ENCODE measurements around the gene LYZL1.
"Not testable (repeated sequence)": the region's sequence is repeated elsewhere in the genome, so short reads cannot be mapped to it uniquely, and the experiment has no call there.

Gene LYZL1

DNA sequence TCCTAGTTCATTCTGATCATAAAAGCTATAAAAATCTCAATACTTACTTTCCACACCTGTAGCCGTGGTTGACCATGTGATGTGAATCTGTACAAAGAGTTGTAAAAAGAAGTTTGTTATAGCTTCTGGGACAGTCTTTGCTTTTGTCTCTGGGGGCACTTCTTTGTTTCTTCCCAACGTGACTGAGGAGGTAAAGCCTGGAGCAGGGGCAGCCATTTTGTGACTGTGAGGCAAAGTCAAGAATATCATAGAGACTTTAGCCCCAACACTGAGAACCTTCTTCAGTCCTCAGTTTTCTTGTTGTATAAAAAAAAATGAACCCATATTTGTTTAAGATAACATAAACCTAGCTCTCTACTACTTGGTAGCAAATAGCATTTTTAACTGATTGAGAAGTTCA lies 29.4 kb upstream of the LYZL1 start:
- DNase-seq (ENCODE audit: extremely low read depth in 1 of 2, low read depth in 1 of 2), result no peak

DNA sequence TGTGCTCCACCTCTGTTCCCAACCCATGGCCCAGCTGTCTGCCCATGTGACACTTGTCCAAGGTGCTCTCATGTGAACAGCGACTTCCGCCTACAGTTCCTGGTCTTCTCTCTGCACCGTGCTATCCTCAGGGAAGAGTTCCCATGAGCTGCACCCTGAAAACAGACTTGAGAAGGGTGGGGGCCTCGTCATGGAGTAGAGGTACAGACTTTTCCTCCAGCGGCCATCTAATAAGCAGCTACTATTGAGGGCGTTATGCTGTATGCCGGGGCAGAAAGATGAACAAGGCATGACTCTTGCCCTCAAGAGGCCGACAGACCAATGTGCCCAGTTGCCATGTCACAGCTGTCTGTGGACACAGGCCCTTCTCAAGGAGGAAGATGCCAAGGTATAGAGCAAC lies 25.4 kb upstream of the LYZL1 start:
- DNase-seq (ENCODE audit: extremely low read depth in 1 of 2, low read depth in 1 of 2), result no peak

DNA sequence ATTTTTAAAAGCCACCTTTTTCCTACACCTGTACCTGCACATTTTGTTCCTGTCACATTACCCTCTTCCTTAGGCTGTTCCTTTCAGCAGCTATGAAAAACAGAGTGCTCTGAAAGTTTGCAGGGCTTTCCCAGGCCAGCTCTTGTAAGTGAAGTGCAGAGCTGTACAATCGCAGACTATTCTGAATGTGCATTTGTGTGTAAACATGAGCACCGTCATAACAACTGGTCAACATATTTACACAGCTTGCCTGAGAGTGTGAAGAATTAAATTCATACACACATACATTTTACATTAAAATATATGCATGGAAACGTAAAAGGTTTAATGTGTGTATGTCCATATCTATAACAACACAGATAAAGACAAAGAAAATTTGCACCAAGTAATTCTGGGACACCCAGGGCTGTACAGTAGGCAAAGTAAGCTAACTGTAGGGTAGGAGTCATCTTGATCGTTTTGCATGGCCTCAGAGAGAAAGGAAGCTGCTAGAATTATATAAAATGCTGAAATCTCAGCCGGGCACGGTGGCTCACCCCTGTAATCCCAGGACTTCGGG lies 23.6 kb upstream of the LYZL1 start:
- DNase-seq (ENCODE audit: extremely low read depth in 1 of 2, low read depth in 1 of 2), result no peak

DNA sequence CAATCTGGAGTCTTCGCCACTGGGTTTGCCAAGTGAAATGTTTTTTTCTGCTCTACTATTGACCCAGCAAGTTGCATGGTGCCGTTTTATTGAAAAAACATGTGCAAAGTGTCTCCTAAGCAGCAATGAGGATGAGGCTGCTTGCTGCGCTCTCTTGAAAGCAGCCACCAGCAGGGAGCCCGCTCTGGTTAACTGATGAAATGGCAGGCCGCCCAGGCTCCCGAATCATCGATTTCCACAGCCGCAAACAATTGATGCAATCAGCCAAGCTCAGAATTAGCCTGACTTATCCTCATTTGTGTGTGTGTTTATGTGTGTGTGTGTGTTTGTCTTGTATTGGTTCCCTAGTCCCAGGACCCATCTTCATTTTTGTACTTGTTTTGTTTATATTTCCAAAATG lies 22.2 kb upstream of the LYZL1 start:
- no peak for DNase-seq (ENCODE audit: extremely low read depth in 1 of 2, low read depth in 1 of 2)

DNA sequence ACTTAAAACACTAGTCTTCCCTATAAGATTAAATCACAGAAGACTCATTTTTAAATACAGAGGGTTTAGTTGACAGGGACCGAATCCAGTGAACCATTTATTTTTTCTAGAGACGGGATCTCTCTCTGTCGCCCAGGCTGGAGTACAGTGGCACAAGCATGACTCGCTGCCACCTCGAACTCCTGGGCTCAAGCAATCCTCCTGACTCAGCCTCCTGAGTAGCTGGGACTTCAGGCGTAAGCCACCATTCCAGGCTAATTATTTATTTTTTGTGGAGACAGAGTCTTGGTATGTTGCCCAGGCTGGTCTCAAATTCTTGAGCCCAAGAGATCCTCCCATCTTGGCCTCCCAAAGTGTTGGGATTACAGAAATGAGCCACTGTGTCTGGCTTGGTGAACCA lies 20.9 kb upstream of the LYZL1 start:
- no peak for DNase-seq (ENCODE audit: extremely low read depth in 1 of 2, low read depth in 1 of 2)

DNA sequence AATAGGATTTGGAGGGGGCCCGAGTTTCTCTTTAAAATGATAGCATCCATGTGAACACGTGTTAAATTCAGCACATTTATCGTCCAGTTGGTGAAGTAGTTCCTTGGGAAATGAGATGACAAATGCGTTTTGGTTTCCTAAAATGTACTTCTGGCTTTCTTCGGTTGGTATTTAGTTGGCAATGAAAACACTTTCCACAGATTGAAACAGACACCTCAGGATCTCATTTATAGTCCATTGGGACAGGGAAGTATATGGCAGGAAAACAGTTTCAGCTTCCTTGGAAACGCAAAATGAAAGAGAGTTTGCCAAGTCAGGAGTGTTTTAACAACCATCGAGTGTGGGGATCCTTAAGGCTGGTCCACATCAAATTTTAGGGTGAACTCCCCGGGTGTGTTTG lies 19.4 kb upstream of the LYZL1 start:
- no peak for DNase-seq (ENCODE audit: extremely low read depth in 1 of 2, low read depth in 1 of 2)

DNA sequence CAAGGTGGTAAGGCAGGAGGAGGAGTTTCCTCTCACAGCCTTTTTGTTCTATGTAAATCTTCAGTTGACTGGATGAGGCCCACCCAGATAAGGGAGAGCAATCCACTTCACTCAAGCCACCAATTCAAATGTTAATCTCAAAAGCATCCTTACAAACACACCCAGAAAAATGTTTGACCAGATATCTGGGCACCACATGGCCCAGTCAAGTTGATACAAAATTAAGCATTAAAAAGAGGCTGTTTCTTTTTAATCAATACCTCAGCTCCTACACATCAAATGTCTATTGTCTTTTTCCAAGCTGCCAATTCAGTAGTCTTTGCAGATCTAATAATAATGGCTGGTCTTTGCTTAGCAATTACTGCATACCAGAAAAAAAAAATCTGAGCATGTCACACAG lies 18.0 kb upstream of the LYZL1 start:
- DNase-seq (ENCODE audit: extremely low read depth in 1 of 2, low read depth in 1 of 2), result no peak

DNA sequence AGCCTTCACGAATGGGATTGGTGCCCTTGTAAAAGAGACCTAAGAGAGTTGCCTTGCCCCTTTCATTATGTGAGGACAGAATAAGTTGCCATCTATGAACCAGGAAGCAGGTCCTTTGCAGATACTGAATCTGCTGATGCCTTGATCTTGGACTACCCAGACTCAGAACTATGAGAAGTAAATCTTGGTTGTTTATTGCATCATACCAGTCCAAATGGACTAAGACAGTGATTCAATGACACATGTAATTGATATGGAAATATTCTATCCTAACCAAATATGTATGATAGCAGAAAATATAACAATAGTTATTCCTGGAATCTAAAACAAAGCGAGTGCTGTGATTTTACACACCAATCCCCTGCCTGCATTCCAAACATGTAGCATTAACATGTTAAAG lies 17.0 kb upstream of the LYZL1 start:
- no peak for DNase-seq (ENCODE audit: extremely low read depth in 1 of 2, low read depth in 1 of 2)

DNA sequence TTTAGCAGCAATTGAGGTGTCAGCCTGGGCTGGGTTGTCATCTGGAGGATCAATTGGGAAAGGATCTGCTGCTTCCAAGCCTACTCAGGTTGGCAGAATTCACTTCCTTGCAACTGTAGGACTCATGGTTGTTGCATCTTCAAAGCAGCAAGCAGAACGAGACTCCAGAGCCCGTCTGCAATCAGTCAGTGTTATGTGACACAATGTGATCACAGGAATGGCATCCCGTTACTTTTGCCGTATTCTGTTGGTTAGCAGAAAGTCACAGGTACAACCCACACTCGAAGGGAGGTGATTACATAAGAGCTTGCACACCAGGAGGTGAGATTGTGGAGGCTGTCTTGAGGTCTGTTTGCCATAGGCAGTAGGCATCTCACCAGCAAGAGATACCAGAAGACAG lies 15.4 kb upstream of the LYZL1 start:
- no peak for DNase-seq (ENCODE audit: extremely low read depth in 1 of 2, low read depth in 1 of 2)

DNA sequence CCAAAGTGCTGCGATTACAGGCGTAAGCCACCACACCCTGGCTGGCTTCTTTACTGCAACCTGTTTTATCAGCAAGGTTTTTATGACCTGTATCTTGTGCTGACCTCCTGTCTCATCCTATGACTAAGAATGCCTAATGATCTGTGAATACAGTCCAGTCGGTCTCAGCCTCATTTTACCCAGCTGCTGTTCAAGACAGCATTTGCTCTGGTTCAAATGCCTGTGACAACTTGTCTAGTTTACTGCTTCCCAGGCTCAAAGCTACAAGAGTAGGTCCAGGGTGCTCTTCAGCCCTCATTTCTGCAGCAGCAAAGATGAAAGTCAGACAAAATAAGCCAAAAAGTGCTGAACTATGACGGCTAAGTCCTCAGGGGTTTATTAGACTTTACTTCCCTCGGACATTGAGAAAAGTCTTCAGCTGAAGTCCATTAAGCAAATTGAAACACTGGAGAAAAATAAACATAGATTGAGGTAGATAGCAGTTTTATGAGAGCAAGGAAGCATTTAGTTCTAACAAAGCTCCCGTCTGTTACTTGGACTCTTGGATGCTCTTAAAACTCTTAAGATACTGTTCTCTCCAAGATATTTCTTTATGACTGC lies 12.5 kb upstream of the LYZL1 start:
- no peak for DNase-seq (ENCODE audit: extremely low read depth in 1 of 2, low read depth in 1 of 2)

DNA sequence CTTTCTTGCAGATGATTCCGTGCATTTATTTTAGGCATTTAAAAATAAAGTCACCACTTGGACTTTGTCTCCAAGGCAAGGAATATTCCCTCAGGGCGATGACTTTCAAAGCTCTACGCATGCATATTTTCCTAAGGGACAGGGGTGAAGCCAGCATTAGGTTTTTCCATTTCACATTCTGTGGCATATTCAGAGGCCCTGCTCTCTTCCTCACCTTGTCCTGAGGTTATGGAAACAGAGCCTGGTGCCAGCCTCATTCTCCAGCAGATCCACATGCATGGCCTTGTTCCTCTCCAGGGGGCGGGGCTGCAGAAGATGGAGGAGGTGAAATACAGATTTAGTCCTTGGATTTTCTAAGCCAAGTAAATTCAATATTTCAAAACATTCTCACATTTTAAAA lies 11.6 kb upstream of the LYZL1 start:
- no peak for DNase-seq (ENCODE audit: extremely low read depth in 1 of 2, low read depth in 1 of 2)

DNA sequence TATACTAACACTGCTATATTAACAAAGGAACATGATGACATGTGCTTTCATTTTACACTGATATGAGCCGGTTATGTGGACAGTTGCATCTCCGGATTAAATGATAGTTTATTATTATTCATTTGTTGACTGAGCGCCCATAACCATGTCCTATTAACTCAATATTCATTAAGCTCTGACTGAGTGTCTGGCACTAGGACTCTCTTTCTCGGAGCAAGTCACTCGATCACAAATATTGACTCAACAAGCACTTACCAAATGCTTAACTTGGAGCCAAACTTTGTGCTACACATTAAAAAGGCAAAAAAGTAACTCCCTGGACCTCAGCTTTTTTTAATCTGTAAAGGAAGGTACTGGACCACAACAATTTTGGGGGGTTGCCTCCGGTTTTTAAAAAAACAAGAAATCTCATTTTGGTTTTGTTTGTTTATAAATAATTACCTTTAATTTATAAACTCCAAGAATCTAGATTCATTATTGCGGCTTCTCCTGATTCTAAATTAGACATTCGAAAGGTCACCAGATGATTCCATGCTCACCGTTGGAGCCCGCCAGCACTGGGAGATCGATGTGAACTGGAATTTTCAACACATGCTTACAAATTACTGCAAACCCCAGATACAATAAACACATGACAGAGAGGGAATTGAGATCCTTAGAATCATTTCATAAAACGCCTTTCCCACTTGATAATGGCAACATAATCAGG lies 8.9 kb upstream of the LYZL1 start:
- DNase-seq (ENCODE audit: extremely low read depth in 1 of 2, low read depth in 1 of 2), result no peak

DNA sequence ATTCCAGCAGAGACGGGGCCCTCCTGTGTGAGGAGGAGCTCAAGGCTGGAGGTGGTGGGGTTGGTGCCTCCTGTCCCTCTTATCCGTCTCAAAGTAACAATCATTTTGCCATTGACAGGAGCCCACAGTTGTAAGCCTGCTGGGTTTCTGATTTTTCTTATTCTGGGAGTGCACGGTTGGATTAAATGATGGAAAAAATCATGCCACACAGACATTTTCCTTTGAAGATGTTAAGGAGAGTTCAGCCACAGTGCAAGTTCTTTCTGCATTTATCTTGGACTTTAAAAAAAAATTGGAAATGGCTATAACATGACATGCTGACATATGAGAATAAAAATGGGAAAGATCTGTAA lies 8.4 kb upstream of the LYZL1 start:
- no peak for DNase-seq (ENCODE audit: extremely low read depth in 1 of 2, low read depth in 1 of 2)

DNA sequence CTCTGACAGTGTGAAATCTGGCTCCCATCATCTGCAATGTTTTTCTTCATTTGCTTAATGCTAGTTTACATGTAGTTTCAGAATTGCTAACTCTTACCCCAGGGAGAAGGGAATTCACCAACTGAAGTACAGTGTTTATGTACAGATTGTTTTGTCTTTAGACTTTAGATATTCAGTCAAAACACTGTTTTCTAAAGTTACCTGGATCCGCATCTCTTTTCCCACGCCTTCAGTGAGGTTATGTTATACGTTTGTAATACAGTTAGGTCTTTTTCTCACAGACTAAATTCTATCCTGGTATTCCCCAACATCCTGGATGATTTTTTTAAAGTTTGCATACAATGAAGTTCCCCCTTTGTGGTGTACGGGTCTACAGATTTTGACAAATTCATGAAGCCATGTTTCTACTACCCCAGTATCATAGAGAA lies 3.2 kb upstream of the LYZL1 start:
- DNase-seq (ENCODE audit: extremely low read depth in 1 of 2, low read depth in 1 of 2), result no peak

DNA sequence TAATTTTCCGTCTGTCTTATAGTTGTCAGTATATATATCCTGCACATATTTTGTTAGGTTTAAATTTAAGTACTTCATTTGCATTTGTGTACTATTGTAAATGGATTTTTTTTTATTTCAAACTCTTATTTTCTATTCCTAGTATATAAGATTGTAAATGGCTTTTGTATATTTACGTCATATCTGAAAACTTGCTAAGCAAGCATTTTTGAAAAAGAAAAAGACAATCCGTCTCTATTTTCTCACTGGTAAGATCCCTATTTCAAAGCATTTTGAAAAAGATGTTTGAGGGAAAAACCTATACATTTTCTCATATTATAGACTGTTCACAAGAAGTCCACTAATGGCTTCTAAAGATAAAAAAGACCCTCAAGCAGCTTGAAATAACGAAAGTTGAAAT lies 1.2 kb upstream of the LYZL1 start:
- no peak for DNase-seq (ENCODE audit: extremely low read depth in 1 of 2, low read depth in 1 of 2)

DNA sequence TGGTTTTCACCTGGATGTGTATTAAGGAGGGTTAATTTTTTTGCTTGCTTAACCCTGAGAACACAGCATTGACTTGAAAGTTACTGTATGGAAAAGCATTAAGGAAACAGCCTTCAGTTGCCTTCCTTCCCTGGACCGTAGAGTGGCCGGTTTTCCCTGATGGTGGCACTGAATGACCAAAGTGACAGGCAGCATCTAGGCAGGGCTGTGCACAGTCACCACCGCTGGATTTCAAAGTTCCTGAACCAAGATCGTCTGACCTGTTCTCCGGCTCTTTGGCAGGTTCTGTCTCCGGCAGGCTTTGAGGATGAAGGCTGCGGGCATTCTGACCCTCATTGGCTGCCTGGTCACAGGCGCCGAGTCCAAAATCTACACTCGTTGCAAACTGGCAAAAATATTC lies 2.7 kb downstream of the LYZL1 start:
- not testable (repeated sequence) for DNase-seq (ENCODE audit: extremely low read depth in 1 of 2, low read depth in 1 of 2)

DNA sequence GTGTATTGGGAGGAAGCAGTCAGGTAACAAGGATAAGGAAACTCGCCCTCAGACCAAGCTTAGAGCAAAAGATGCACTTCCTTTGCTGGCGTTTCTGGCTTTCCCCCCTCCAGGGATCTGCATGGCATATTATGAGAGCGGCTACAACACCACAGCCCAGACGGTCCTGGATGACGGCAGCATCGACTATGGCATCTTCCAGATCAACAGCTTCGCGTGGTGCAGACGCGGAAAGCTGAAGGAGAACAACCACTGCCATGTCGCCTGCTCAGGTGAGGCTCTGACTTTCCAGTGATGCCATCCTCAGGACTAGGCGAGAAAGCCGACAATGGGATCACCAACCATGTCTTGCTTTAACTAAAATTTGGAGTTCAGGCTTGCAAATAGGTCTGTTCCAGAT lies 3.5 kb downstream of the LYZL1 start:
- DNase-seq (ENCODE audit: extremely low read depth in 1 of 2, low read depth in 1 of 2), result not testable (repeated sequence)

DNA sequence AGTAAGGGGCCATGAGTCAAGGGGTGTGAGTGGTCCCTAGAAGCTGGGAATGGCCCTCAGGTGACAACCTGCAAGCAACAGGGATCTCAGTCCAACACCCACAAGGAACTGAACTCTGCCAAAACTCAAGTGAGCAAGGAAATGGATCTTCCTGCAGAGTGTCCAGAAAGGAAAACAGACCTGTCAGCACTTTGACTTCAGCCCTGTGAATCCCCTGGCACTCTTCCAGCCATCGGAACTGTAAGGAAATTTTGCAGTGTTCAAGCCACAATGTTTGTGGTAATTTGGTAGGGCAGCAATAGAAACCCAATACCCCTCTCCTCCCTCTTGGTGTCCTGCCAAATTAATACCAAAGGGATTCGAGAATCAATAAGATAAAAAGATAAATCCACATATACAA lies 6.9 kb downstream of the LYZL1 start:
- DNase-seq (ENCODE audit: extremely low read depth in 1 of 2, low read depth in 1 of 2), result no peak

DNA sequence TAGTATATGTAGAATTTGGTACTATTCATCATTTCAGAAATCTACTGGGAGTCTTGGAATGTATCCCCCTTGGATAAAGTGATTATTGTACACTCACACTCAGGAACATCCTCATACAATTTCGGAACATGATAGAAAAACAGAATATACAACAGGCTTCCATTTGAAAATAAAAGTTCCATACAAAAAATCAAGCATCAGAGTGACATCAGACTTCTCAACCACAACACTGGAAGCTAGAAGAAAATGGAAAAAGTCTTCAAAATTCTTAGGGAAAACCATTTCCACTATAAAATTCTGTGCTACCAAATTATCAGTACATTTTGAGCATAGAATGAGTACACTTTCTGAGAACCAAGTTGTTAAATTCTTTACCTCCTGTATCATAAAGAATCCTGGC lies 8.8 kb downstream of the LYZL1 start:
- DNase-seq (ENCODE audit: extremely low read depth in 1 of 2, low read depth in 1 of 2), result no peak

DNA sequence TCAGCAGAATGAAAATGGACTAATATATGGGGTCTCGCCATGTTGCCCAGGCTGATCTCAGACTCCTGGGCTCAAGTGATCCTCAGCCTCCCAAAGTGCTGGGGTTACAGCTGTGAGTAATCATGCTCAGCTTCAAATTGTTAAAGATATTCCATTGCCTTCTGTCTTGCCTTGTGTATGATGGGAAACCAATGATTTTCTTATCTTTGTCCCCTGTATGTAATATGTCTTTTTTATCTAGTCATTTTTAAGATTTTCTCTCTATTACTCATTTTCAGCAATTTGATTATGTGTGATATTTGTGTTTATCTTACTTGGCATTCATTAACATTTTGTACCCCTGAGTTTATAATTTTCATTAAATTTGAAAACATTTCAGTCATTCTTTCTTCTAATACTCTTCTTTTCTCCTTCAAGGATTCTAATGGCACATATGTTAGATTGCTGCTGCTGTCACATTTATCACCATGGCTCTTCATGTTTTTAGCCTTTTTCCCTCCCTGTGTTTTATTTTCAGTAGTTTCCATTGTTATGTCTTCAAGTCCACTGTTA lies 12.6 kb downstream of the LYZL1 start:
- DNase-seq (ENCODE audit: extremely low read depth in 1 of 2, low read depth in 1 of 2), result no peak

DNA sequence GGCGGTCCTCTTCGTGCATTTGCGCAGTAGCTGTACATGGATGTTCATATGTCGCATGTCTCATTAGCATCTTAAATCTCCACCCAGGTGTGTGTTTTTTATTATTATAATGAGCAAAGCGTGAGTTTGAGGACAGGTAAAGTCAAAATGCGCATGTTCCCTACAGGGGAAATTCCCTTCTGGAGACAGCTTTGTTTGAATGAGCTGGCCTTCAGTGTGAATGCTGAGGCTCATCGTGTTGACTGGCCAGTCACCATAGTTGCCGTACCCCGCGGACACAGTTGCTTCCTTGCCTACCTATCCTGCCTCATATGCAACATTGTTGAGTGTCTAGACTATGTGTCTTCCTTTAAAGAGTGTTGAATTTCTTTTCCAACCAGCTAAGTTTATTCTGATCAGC lies 13.6 kb downstream of the LYZL1 start:
- DNase-seq (ENCODE audit: extremely low read depth in 1 of 2, low read depth in 1 of 2), result no peak

DNA sequence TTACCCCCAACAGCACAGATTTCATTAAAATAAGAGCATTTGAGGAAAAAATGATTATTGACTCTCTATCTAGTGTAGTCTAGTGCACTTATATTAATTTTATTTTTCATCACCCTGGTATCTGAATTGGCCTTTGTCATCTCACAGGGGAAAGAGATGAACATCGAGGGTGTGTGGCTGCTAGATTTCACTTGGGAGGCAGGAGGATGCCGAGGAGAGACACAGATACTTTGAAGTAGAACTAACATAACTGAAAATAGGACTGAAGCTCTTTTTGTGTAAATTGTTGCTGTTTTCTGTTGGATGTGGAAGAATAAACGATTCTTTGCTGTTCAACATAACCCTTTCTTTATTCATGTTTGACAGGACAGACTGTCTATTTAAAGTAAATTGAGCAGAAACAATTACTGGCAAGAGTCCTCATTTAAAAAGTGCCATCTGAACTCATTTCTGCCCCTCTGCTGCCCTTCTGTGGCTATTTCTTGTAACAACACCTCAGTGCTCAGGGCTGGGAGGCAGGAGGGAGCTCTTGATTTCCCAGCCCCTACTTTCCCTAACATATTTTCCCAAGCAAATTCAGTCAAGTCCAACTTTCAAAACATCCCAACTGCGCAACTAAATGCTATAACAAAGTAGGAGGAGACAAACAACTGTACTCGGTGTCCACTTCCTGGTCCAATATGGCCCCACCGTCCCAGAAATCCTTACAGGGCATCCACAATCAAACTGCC lies 15.6 kb downstream of the LYZL1 start:
- DNase-seq (ENCODE audit: extremely low read depth in 1 of 2, low read depth in 1 of 2), result no peak

Data from activated CD8-positive, alpha-beta memory T cell treated with anti-CD3 and anti-CD28 coated beads for 1 hour (primary cell).